HFFc6 (cell line): Measurements from ENCODE around the gene PIGV. TPM values are rescaled to one million over a fixed set of nuclear protein-coding genes. Genes with fewer than 3 reads are reported as not detected.
"Not testable (repeated sequence)": the region's sequence is repeated elsewhere in the genome, so short reads cannot be mapped to it uniquely, and the experiment has no call there.

Experiments
- DNase-seq: peaks from one replicate; pipeline ENCODE4 v3.0.0-alpha.2; 2018
- H3K27ac Mint-ChIP-seq: 2 replicates; pipeline ENCODE4 v1.8.0; 2020; ENCODE audit warnings: mild to moderate bottlenecking, mixed read lengths
- H3K27me3 Mint-ChIP-seq: 2 replicates; pipeline ENCODE4 v1.8.0; 2021; ENCODE audit warnings: mild to moderate bottlenecking, moderate library complexity, mixed read lengths; ENCODE audit not compliant: insufficient read depth
- H3K36me3 Mint-ChIP-seq: 2 replicates; pipeline ENCODE4 v1.8.0; 2021; ENCODE audit warnings: low read depth, mixed read lengths
- H3K4me1 Mint-ChIP-seq: 2 replicates; pipeline ENCODE4 v1.8.0; 2020; ENCODE audit warnings: low read depth, mixed read lengths
- H3K4me3 Mint-ChIP-seq: 2 replicates; pipeline ENCODE4 v1.8.0; 2020; ENCODE audit warnings: mild to moderate bottlenecking, moderate library complexity, mixed read lengths
- H3K9me3 Mint-ChIP-seq: 2 replicates; pipeline ENCODE4 v1.8.0; 2020; ENCODE audit warnings: mild to moderate bottlenecking, mixed read lengths
- total RNA-seq, 6 experiments: library from RNA; stranded (reverse); fragmentation: NEBNext Ultra II Directional; extraction: Animal tissue kit (Norgen Biotek cat#: 25700); gene quantifications; 2 replicates in 1 of 6; 3 replicates in 5 of 6; pipeline ENCODE4 v1.2.3, GENCODE V29; 2021
- TF ChIP-seq, protein P1 (sequence below): fragments of 200-600 bp; sonication (generic); IDR thresholded peaks from 2 replicates; pipeline ENCODE4 v1.5.0; 2021; ENCODE audit warnings: antibody characterized with exemption, mild to moderate bottlenecking

PIGV gene
- total RNA-seq, 6 experiments from 2014 or later: 11.5 to 16.4 (median 13.6) TPM

GRCh38 chr1:26838474-26839338, 51.0 kb downstream of the PIGV start:
- Mint-ChIP-seq H3K4me1 (no peaks in the 10 kb centered on the region), H3K27ac (no peak overlapping the region; the same call in 1 of the 2 replicates), H3K9me3 (no peaks in the 10 kb centered on the region), H3K36me3 (peaks cover 8% of the 10 kb centered on the region; the same call in 1 of the 2 replicates), H3K27me3 (no peaks in the 10 kb centered on the region; the same call in 1 of the 2 replicates), H3K4me3 (no peak overlapping the region)
- no peak for DNase-seq
- TF ChIP-seq, protein P1, sequence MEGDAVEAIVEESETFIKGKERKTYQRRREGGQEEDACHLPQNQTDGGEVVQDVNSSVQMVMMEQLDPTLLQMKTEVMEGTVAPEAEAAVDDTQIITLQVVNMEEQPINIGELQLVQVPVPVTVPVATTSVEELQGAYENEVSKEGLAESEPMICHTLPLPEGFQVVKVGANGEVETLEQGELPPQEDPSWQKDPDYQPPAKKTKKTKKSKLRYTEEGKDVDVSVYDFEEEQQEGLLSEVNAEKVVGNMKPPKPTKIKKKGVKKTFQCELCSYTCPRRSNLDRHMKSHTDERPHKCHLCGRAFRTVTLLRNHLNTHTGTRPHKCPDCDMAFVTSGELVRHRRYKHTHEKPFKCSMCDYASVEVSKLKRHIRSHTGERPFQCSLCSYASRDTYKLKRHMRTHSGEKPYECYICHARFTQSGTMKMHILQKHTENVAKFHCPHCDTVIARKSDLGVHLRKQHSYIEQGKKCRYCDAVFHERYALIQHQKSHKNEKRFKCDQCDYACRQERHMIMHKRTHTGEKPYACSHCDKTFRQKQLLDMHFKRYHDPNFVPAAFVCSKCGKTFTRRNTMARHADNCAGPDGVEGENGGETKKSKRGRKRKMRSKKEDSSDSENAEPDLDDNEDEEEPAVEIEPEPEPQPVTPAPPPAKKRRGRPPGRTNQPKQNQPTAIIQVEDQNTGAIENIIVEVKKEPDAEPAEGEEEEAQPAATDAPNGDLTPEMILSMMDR: no peak

DNA sequence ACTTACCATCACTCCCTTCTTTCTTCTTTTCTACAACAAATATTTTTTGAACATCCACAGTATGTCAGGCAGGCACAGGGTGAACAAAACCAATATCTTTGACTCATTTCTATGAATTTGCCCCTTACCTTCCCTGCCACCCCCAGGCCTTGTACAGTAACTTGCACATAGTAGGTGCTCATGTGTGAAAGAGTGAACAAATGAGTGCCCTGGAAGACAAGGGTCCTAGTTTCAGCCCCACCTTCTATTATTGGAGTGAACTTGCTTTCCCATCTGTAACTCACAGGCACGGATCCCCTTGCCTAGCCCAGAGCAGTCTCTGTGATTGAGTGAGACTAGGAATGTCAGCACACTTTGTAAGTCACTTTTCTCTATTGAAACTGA, 51.6 kb downstream of the PIGV start:
- no peaks in the 10 kb centered on the region; the same call in 1 of the 2 replicates for H3K27me3 Mint-ChIP-seq
- peaks cover 11% of the 10 kb centered on the region; the same call in 1 of the 2 replicates for H3K36me3 Mint-ChIP-seq
- H3K27ac Mint-ChIP-seq: no peak overlapping the region; the same call in 1 of the 2 replicates
- no peak overlapping the region for H3K4me3 Mint-ChIP-seq
- no peaks in the 10 kb centered on the region for H3K9me3 Mint-ChIP-seq
- DNase-seq: no peak
- H3K4me1 Mint-ChIP-seq: no peaks in the 10 kb centered on the region
- TF ChIP-seq, protein P1: no peak

GRCh38 chr1:26839779-26840178, 52.0 kb downstream of the PIGV start:
- Mint-ChIP-seq H3K36me3 (peaks cover 13% of the 10 kb centered on the region; the same call in 1 of the 2 replicates), H3K27ac (no peak overlapping the region), H3K27me3 (no peaks in the 10 kb centered on the region; the same call in 1 of the 2 replicates)

DNA sequence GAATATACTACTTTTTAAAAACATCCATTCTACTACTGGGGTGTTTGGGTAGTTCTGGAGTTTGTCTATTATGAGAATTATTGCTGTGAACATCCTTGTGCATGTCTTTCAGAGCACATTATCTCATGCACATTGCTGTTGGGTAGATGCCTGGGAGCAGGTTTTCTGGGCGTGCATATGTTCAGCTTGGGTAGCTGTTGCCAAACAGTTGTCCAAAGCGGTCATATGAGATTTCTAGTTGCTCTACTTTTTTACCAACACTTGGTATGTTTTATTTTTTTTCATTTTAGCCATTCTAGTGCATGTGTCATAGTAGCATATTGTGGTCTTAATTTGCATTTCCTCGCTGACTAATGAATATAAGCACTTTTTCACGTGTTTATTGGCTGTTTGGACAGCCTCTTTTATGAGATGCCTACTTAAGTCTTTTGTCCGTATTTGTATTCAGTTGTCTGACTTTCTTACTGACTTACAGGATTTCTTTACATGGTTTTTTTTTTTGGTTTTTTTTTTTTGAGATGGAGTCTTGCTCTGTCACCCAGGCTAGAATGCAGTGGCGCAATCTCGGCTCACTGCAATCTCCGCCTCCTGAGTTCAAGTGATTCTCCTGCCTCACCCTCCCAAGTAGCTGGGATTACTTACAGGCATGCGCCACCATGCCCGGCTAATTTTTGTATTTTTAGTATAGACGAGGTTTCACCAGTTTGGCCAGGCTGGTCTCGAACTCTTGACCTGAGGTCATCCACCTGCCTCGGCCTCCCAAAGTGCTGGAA, 56.9 kb downstream of the PIGV start:
- no peak overlapping the region for H3K27ac Mint-ChIP-seq
- H3K36me3 Mint-ChIP-seq: peaks cover 14% of the 10 kb centered on the region
- H3K4me1 Mint-ChIP-seq: peaks cover 23% of the 10 kb centered on the region
- no peak overlapping the region for H3K4me3 Mint-ChIP-seq
- H3K9me3 Mint-ChIP-seq: no peaks in the 10 kb centered on the region
- TF ChIP-seq, protein P1: no peak
- no peaks in the 10 kb centered on the region; the same call in 1 of the 2 replicates for H3K27me3 Mint-ChIP-seq
- no peak for DNase-seq

More at GRCh38 chr1:26839779-26840178, 52.0 kb downstream of the PIGV start:
- no peaks in the 10 kb centered on the region for H3K9me3 Mint-ChIP-seq
- no peak overlapping the region for H3K4me3 Mint-ChIP-seq
- TF ChIP-seq, protein P1: no peak
- DNase-seq: no peak
- H3K4me1 Mint-ChIP-seq: no peaks in the 10 kb centered on the region

GRCh38 chr1:26847826-26848225, 60.1 kb downstream of the PIGV start:
- not testable (repeated sequence) for H3K9me3 Mint-ChIP-seq, H3K27me3 Mint-ChIP-seq, H3K4me3 Mint-ChIP-seq, DNase-seq
- Mint-ChIP-seq H3K27ac (peak overlapping the region; percentile 99), H3K36me3 (peaks cover 26% of the 10 kb centered on the region), H3K4me1 (peaks cover 30% of the 10 kb centered on the region)

Other genes with a start within 250 kb of the PIGV start
- gene ARID1A, start 91.9 kb upstream of the PIGV start, total RNA-seq: 10 to 100 TPM; 46.1 to 51.2 (median 49.2) TPM
- 10 to 100 TPM; 19.2 to 31.6 (median 23.8) TPM for gene ZDHHC18, start 38.7 kb downstream of the PIGV start, total RNA-seq
- under 1 TPM in 4 of 6 experiments, not detected in 2; 0.11 to 0.28 (median 0.20) TPM for gene SFN, start 75.2 kb downstream of the PIGV start, total RNA-seq
- gene GPN2, start 102.3 kb downstream of the PIGV start, total RNA-seq: 10 to 100 TPM; 28.4 to 39.3 (median 36.1) TPM
- gene GPATCH3, start 112.5 kb downstream of the PIGV start, total RNA-seq: 10 to 100 TPM in 3 of 6 experiments, 1 to 10 TPM in 3; 8.6 to 12.0 (median 10.2) TPM
- gene NR0B2, start 126.0 kb downstream of the PIGV start, total RNA-seq: not detected
- gene NUDC, start 133.8 kb downstream of the PIGV start, total RNA-seq: 10 to 100 TPM; 69.1 to 92.6 (median 87.6) TPM
- gene KDF1, start 172.5 kb downstream of the PIGV start, total RNA-seq: not detected
- gene TRNP1, start 205.7 kb downstream of the PIGV start, total RNA-seq: 100 to 1,000 TPM; 203 to 241 (median 217) TPM
- 1 to 10 TPM; 3.1 to 5.5 (median 3.6) TPM for gene TENT5B, start 224.9 kb downstream of the PIGV start, total RNA-seq